Measurements from ENCODE around the gene MTMR10.

GRCh38 chr15:31012455-31012854 is 21.0 kb upstream of the MTMR10 start:
- TF ChIP-seq EZH2 (IDR thresholded peaks at IDR 0.05; ENCODE audit: insufficient read depth, poor library complexity, severe bottlenecking), result no peak
- no peak for TF ChIP-seq EZH2phosphoT487 (IDR thresholded peaks at IDR 0.05; ENCODE audit: insufficient read depth, low read depth)
